ENCODE results near the gene ZFAND4.

GRCh38 chr10:45675388-45675787, 2.8 kb upstream of the ZFAND4 start:
- TF ChIP-seq CTCF (IDR thresholded peaks at IDR 0.05) (no peak), POLR2A (IDR thresholded peaks at IDR 0.05) (no peak)
